ENCODE measurements around the gene SLC38A6.

The SLC38A6 gene

DNA sequence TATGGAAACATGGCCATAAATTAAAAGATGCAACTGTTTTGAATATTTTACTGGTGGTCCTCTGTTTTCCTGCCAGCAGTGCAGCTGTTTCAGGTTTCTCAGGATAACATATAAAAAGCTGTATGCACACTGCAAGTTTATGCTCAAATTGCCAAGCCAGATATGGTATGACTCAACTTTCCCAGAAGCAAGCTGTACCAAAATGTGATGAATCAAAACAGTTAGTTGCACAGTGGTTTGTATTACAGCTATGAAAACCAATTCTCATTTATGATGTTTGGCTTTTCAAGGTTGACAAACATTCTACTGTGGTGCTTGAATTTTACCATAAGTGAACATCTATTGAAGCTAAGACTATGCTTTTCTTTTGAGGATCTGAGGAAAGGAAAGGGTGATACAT, 15.6 kb upstream of the SLC38A6 start:
- TF ChIP-seq CTCF (IDR thresholded peaks at IDR 0.05; ENCODE audit: low read length, missing control alignments) = no peak
- peak; percentile 78 for DNase-seq (ENCODE audit: low read depth)
- H3K4me3 ChIP-seq (replicated peaks; ENCODE audit: low read depth, low read length) = no peak overlapping the region

GRCh38 chr14:60968099-60968498, 12.9 kb upstream of the SLC38A6 start:
- no peak overlapping the region for H3K4me3 ChIP-seq (replicated peaks; ENCODE audit: low read depth, low read length)
- no peak for TF ChIP-seq CTCF (IDR thresholded peaks at IDR 0.05; ENCODE audit: low read length, missing control alignments)
- no peak for DNase-seq (ENCODE audit: low read depth)

GRCh38 chr14:60968671-60969070, 12.4 kb upstream of the SLC38A6 start:
- no peak for DNase-seq (ENCODE audit: low read depth)
- no peak overlapping the region for H3K4me3 ChIP-seq (replicated peaks; ENCODE audit: low read depth, low read length)
- TF ChIP-seq CTCF (IDR thresholded peaks at IDR 0.05; ENCODE audit: low read length, missing control alignments) = no peak

GRCh38 chr14:60970146-60970545, 10.9 kb upstream of the SLC38A6 start:
- no peak overlapping the region for H3K4me3 ChIP-seq (replicated peaks; ENCODE audit: low read depth, low read length)
- no peak for DNase-seq (ENCODE audit: low read depth)
- no peak for TF ChIP-seq CTCF (IDR thresholded peaks at IDR 0.05; ENCODE audit: low read length, missing control alignments)

GRCh38 chr14:60971271-60971670, 9.8 kb upstream of the SLC38A6 start:
- no peak for DNase-seq (ENCODE audit: low read depth)
- no peak overlapping the region for H3K4me3 ChIP-seq (replicated peaks; ENCODE audit: low read depth, low read length)
- TF ChIP-seq CTCF (IDR thresholded peaks at IDR 0.05; ENCODE audit: low read length, missing control alignments) = no peak

GRCh38 chr14:60972295-60972694, 8.8 kb upstream of the SLC38A6 start:
- no peak for DNase-seq (ENCODE audit: low read depth)
- no peak overlapping the region for H3K4me3 ChIP-seq (replicated peaks; ENCODE audit: low read depth, low read length)
- TF ChIP-seq CTCF (IDR thresholded peaks at IDR 0.05; ENCODE audit: low read length, missing control alignments) = no peak

- no peak for DNase-seq (ENCODE audit: low read depth)
- TF ChIP-seq CTCF (IDR thresholded peaks at IDR 0.05; ENCODE audit: low read length, missing control alignments) = no peak
- H3K4me3 ChIP-seq (replicated peaks; ENCODE audit: low read depth, low read length) = no peak overlapping the region
Measured at GRCh38 chr14:60973070-60973469, 8.0 kb upstream of the SLC38A6 start.
